ENCODE data around the gene FBXO42.

Gene FBXO42

DNA sequence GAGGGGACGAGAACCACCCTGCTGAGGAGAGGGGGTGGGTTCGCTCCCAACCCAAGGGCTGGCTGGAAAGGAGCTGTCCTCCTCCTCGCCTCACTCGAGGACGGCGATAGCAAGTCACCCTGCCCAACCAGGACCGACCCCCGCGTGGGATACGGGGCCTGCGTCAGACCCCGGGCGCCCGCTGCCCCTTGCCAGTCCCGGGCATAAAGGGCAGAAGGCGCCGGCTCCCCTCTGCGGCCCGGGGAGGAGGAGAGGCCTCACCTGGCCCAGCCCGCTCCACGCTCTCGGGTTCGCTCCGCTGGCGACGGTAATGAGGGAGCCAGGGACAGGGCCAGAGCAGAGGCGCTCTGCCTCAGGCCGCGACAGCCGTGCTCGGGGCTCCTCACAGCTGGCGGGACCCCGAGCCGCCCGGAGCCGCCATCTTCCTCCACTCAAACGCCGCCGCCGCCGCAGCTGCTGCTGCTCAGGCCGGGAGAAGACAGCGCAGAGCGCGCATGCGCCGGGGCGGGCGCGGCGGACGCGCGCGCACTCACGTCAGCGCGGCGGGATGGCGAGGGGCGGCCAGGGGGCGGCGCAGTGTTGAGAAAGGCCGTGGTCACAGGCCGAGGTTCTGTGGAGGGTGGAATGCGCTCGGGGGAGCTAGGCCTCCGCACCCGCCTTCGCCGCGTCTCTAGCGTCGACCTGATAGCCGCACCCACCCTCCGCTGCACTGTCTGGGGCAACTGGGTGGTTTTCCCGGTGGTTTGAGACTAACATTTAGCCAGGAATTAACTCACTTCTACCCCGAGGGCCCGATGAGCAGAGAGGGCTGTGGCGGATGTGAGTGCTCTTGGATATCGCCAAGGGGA lies at the start of gene FBXO42:
FBXO42 (minus strand) TSS at position 487 of the 848 bp plus-strand sequence. CDS start 37,062 bp downstream, outside the sequence.
- in situ Hi-C loops (cut with MboI; ENCODE audit: low sequenced_read_pairs), result loop anchor here (25.0 kb wide), 1 partner anchor 265 kb away; no protein-coding TSS in a partner anchor

DNA sequence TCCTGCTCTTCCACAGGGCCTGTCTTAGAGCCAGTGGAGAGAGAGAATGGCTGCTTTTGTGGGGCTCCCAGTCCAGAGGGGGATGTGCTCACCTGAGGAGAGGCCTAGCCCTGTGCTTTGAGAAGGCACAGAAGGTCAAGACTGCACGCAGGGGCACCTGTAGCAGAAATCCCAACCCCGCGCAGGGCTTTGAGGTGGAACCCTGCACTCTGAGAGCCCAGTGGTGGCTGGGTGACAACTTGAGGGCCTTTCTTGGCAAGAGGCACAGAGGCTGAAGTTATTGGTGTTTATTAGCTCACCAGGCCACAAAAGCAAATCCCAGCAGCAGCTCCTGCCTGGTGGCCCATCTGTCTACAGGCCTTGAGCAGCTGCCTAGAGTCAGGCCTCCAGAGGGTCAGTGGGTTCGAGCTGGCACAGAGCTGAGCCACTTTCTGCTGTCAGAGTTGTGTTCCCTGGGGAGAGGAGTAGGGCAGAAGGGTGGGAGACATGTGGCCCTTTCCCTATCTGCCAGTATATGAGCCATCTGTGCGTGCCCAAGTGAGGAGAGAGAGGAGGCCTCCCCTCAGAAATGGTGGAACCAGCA lies 46.2 kb upstream of the FBXO42 start:
- in situ Hi-C loops (cut with MboI; ENCODE audit: low sequenced_read_pairs), result loop anchor here (10.0 kb wide), 1 partner anchor 56 kb away; no protein-coding TSS in a partner anchor

DNA sequence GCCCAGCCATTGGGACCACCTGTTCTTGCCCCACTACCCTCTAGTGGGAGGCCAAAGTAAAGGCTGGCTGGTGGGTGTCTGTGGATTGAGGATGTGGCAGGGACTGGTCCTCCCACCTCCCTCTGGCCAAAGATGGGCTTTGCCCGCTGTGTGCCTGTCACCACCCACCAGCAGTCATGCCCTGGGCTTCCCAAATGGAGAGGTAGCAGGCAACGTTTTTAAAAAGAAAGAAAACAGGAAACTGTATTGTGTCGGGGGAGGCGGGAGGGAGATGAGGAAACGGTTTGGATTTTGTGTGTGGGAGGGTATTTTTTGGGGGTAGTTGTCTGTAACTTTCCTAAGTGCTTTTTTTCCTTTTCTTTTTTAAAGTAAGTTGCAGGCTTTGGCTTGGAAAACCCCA lies 44.8 kb upstream of the FBXO42 start:
- in situ Hi-C loops (cut with MboI; ENCODE audit: low sequenced_read_pairs), result loop anchor here (10.0 kb wide), 1 partner anchor 58 kb away; no protein-coding TSS in a partner anchor

DNA sequence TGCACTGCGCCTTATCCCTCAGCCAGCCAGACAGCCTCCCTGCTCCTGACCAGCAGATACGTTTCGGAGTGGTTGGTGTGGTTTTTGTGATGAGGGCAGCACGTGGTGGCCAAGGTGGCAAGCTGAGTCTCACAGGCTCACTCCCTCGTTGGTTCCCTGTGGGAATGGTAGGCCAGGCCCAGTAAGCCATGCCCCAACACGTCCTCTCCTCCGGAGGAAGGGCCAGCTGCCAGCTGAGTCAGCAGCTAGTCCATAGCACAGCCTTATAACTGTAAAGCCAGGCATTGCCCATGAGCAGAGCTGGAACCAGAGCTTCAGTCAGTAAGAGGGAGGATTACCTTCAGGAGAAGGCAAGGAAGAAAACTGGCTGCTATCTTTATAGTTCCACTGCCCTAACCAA lies 44.3 kb upstream of the FBXO42 start:
- in situ Hi-C loops (cut with MboI; ENCODE audit: low sequenced_read_pairs), result loop anchor here (10.0 kb wide), 1 partner anchor 58 kb away; no protein-coding TSS in a partner anchor

DNA sequence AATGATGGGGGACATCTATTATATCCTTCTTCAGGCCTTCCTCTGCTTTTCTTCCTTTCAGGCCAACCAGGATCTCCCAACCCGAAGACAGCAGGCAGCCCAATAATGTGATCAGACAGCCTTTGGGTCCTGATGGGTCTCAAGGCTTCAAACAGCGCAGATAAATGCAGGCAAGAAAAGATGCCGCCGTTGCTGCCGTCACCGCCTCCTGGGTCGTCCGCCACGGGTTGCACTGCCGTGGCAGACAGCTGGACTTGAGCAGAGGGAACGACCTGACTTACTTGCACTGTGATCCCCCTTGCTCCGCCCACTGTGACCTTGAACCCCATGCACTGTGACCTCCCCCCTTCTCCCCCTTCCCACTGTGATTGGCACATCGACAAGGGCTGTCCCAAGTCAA lies 42.7 kb upstream of the FBXO42 start:
- in situ Hi-C loops (cut with MboI; ENCODE audit: low sequenced_read_pairs), result loop anchor here (10.0 kb wide), 1 partner anchor 60 kb away; no protein-coding TSS in a partner anchor

DNA sequence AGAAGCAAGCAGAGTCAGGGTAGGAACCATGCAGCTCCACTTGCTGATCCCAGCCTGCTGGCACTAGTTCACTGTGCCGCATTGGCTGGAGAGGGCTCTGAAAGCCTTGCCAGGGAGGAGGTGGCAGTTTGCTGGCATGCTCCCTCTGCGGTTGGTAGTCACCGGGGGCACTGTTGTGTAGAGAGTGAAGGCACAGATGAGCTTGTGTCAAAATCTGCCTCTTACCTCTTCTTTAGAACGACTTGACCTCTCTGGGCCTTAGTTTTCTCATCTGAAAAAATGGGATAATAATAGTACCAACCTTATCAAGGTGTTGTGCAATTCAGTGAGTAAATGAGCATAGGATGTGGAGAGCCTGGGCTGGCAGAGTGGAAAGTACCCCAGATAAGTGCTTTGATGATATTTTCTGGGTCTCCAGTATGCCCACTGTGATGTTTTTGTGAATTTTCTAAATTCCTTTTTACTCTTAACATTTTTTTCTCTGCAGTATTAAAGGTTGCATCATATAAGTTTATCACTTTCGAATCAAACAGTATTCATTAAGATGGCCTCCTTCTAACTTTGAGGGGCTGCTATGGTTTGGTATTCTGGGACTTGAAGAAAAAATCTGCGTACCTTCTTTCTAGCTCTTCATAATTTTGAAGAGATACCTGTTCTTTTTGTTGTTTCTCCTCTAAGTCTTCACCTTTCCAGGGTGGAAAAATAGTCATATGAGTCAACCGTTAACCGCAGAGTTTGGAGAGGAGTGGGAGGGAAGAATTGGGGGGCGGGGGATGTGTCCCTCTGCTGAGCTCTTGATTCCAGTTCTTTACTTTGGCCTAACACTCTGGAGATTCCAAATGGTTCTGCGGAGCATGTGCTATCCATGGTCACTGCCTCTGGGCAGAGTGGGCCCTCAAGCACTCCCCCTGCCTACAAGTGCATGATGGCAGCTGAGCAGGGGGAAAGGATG lies 41.6 kb upstream of the FBXO42 start:
- in situ Hi-C loops (cut with MboI; ENCODE audit: low sequenced_read_pairs), result loop anchor here (10.0 kb wide), 1 partner anchor 61 kb away; no protein-coding TSS in a partner anchor

DNA sequence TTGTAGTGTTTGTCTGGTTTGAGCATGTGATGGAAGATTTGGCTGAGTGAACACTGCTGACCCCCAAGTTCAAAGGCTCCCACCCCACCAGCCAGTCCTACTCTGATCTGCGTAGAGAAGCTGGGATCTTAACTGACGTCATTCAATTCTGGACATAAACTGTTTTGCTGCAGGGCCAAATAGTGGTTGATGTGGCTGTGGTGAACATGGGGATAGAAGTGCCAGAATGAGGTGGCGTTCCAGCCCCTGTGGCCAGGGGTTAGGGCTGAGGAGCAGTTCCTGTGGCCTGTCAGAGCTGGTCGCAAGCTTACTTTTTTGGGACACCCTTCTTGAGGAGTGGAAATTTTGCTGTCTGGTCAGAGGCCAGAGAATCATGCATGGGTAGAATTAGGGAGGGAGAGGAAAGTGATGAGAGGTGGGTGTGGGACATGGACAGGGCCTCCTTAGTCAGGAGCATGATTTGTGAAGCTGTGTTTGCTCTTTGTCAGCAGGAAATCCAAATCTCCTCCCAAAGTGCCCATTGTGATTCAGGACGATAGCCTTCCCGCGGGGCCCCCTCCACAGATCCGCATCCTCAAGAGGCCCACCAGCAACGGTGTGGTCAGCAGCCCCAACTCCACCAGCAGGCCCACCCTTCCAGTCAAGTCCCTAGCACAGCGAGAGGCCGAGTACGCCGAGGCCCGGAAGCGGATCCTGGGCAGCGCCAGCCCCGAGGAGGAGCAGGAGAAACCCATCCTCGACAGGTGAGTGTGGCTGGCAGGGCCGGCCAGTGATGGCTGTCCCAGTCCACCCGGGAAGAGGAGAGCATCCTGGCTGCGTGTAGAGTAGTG lies 40.7 kb upstream of the FBXO42 start:
- in situ Hi-C loops (cut with MboI; ENCODE audit: low sequenced_read_pairs), result loop anchor here (10.0 kb wide), 1 partner anchor 62 kb away; no protein-coding TSS in a partner anchor

DNA sequence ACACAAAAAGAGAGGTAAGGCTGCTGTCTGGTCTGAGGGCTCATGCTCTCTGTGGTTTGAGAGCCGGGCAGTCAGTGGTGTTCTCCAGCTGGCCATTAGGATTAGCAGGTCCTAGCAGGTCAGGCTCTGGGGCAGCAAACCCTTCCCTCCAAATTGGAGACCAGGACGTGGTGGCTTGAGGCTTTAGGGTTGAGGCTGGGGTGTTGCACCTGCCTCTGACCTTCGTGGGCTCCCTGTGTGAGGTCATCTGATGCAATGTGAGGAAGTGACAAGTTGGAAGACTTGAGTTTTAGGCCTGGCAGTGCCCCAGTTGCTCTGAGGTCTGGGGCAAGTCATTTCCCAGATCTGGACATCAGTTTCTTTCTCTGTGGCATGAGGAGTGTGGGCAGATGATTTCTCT lies 39.1 kb upstream of the FBXO42 start:
- in situ Hi-C loops (cut with MboI; ENCODE audit: low sequenced_read_pairs), result loop anchor here (10.0 kb wide), 1 partner anchor 63 kb away; no protein-coding TSS in a partner anchor

DNA sequence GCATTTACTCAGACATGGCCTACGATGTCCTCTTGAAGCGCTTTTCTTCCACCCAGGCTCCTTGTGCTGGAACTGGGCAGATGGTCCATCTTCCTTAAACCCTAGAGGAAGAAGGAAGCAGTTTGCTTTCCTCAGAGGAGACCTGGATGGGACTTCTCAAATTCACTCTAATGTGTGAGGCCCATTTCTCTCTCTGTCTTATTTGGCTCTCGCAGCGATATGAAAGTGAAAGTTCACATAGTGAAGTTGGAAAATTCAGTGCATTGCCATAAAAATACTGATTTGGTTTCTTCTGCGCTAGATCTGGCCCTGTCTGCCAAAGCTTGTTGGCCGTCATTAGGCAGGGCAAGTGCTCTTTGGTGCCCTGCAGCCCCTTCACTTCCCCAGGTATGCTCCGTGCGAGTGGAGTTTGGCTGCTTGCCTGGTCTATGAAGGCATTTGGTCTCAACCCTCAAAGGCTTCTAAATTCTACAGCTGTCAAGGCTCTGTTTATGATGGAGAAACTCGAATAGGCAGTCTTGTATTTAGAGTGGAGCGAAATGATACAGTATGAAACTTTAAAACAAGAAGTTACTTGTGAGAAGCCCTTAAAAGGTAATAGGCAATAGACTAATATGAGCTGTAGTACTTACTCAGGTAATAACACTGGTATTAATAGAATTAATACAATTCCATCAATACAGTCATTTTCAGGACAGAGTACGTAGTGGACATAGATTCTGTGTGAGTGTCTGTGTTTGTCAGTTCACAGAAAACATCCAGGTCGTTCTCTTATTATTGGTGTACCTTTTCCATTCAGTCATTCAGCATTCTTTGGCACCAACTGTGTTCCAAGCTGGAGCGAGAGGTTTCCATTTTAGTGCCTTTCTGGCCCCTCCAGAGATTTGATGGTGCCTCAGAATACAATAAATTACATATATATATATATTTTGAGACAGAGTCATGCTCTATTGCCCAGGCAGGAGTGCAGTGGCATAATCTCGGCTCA lies 35.2 kb upstream of the FBXO42 start:
- in situ Hi-C loops (cut with MboI; ENCODE audit: low sequenced_read_pairs), result no loop called here

DNA sequence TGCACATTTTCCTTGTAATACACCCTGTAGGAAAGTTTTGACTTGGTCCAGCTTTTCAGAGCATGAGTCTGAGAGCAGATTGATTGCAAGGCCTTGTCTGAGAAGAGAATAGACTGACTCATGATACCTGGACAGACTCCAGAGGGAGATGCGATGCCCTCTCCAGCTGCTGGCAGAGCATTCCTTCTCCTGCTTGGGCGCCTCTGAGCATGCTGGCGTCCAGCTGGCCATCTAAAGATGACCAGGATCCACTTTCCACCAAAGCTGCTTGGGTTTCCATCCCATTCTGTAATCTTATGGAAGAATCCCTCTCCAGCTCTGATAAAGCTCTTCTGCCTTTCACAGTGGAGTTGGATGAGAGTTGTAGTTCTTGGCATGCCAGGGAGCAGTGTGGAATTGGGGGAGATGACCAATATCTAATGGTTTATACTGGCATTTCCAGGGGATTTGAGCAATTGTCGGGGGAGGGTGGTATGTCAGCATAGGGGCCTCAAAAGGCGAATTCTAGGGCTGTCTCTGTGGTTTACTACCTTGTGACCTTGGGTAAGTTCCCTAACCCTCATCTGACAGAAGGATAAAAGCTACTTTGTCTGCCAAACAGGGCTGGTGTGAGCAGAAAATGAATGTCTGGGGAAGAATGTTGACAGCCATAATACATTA lies 34.3 kb upstream of the FBXO42 start:
- in situ Hi-C loops (cut with MboI; ENCODE audit: low sequenced_read_pairs), result no loop called here

DNA sequence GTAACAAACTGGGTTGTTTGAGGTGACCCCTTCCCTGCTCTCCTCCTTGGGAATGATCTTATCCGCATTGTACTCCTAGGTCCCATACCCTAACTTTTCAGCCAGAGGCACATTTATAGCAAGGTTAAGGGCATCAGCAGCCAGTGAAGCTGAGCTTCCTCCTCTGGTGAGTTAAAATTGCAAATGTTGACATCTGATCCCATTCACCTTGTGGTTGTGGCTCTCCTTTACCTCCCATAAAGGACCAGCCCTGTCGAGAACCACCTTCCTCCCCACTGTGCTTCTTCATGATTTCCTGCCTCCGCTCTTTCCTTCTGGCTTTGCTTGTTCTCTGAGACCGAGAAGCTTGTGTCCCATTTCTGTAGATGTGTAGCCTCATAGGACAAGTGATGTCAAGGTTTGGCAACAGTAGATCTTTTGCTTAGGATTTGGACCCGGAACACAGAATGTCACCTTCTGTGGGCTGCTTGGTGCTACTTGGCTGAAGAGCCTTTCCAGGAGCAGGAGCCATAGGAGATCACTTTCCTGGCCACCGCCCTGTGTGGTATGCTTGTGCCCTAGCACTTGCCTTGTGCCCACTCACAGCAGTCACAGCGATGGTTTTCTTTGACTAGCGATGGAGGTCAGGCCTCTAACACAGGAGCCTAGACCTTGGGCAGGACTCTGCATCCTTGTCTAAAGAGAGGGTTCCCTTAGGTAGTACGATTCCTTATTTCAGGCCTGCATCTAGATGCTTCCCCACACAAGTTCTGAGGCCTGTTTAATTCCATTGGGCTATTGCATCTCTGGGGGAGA lies 33.6 kb upstream of the FBXO42 start:
- in situ Hi-C loops (cut with MboI; ENCODE audit: low sequenced_read_pairs), result no loop called here

DNA sequence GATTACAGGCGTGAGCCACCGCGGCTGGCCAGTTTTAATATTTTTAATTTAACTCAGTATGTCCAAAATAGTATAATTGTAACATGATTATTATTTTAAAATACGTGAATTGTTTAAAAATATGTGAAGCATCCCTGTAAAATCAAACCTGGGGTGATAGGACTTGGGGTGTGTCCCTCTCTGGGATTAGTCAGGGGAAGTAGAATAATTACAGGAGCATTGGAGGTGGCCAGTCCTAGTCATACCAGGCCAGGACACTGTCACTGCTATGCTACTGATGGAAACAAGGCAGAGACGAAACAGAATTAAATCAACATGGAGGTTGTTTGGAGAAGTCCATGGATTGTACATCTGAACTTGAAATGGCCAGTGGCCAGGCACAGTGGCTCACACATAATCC lies 31.6 kb upstream of the FBXO42 start:
- in situ Hi-C loops (cut with MboI; ENCODE audit: low sequenced_read_pairs), result no loop called here

DNA sequence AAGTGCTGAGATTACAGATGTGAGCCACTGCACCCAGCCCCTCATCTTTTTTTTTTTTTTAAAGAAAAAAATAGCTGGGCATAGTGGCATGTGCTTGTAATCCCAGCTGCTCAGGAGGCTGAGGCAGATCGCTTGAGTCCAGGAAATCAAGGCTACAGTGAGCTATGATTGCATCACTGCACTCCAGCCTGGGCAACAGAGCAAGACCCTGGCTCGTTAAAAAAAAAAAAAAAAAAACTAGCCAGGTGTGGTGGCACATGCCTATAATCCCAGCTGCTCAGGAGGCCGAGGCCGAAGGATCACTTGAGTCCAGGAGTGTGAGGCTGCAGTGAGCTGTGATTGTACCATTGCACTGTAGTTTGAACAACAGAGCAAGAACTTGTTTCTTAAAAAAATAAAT lies 28.6 kb upstream of the FBXO42 start:
- in situ Hi-C loops (cut with MboI; ENCODE audit: low sequenced_read_pairs), result no loop called here

DNA sequence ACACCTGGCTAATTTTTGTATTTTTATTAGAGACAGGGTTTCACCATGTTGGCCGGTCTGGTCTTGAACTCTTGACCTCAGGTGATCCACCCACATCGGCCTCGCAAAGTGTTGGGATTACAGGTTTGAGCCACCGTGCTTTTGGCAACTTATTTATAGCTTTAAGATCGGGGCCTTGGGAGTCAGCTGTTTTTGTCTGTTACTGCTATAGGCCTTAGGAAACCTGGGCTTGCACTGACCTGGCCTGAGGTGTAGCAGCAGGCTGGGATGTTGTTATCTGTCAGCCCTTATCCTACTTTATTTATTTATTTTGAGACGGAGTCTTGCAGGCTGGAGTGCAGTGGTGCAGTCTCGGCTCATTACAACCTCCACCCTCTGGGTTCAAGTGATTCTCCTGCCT lies 26.2 kb upstream of the FBXO42 start:
- in situ Hi-C loops (cut with MboI; ENCODE audit: low sequenced_read_pairs), result no loop called here

DNA sequence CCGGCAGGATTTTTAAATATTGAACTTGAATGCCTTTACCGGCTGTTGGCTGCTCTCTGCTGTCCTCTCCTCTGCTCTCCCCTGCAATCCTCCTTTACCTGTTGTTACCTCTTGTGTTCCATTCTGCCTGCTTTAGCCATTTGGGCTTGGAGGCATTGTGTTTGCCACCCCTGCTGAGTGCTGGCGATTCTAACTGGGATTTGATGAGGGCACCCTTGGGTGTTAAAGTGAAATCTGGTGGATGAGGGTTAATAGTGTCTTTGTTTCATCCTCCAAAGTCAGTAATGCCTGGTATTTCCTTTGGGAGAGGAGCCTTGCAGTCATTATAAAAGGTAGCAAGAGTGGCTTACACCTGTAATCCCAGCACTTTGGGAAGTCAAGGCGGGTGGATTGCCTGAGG lies 24.7 kb upstream of the FBXO42 start:
- in situ Hi-C loops (cut with MboI; ENCODE audit: low sequenced_read_pairs), result no loop called here

DNA sequence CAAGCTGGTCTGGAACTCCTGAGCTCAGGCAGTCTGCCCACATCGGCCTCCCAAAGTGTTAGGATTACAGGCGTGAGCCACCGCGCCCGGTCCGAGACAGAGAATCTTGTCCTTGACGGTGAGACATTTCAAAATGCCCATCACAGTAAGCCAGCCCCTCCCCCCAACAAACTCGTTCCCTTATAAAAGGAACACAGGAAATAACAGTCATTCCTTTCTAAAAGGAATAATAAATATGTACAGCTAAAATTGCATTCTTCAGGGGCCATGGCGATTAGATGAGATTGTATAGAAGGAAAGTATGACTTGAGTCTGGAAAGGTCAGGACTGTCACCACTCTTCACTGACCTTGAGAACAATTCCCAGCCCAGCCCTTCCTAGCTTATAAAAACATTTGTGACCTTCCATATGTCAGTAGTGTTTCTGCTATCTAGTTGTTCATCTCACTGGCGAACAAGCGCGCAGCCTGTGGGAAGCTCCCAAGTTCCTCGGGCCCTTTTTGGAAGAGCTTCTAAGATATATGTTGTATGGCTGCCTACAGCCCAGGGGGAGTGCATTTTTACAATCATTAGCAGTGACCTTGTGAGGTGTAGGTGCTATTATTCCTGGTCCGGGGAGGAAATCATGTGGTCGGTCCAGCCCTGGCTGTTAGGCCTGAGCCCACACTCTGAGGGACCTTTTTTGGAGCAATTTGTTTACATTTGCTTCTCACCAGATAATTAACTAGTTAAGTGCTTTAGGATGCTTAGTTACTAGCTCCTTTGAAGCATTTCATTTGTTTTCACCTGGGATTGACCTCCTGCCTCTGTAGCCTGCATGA lies 23.5 kb upstream of the FBXO42 start:
- in situ Hi-C loops (cut with MboI; ENCODE audit: low sequenced_read_pairs), result no loop called here

Data from HL-60/S4 (cell line).